WERI-Rb-1 (cell line): ENCODE measurements around the gene GPC5.
"Not testable (repeated sequence)": the region's sequence is repeated elsewhere in the genome, so short reads cannot be mapped to it uniquely, and the experiment has no call there.

Experiments used
- DNase-seq: peaks from one replicate; pipeline ENCODE4 v3.0.0-alpha.2; 2020
- H3K27ac ChIP-seq: fragments of 250-450 bp; sonication (Bioruptor Pico); 2 replicates; pipeline ENCODE4 v1.5.1; 2020; ENCODE audit warnings: mild to moderate bottlenecking, moderate library complexity
- H3K27me3 ChIP-seq: fragments of 250-450 bp; sonication (Bioruptor Pico); 2 replicates; pipeline ENCODE4 v1.5.1; 2021; ENCODE audit warnings: mild to moderate bottlenecking, low read depth, moderate library complexity; ENCODE audit not compliant: insufficient read depth, severe bottlenecking
- H3K36me3 ChIP-seq: fragments of 250-450 bp; sonication (Bioruptor Pico); 2 replicates; pipeline ENCODE4 v1.5.1; 2020; ENCODE audit warnings: mild to moderate bottlenecking, moderate library complexity
- H3K4me3 ChIP-seq: 2 replicates; pipeline ENCODE4 v1.5.1; 2011; ENCODE audit warnings: low read depth, mild to moderate bottlenecking, control low read depth, low read length
- H3K9me3 ChIP-seq: fragments of 250-450 bp; sonication (Bioruptor Pico); 2 replicates; pipeline ENCODE4 v1.5.1; 2021; ENCODE audit warnings: mild to moderate bottlenecking, moderate library complexity; ENCODE audit not compliant: severe bottlenecking
- CTCF ChIP-seq: IDR thresholded peaks from 2 replicates; pipeline ENCODE4 v1.5.1; 2011; ENCODE audit warnings: low read depth, mild to moderate bottlenecking, control low read depth, inconsistent platforms, low read length

The GPC5 gene

GRCh38 chr13:92676246-92676645 is 1277.8 kb downstream of the GPC5 start:
- Histone ChIP-seq H3K36me3 (no peaks in the 10 kb centered on the region), H3K27me3 (no peaks in the 10 kb centered on the region), H3K27ac (no peak overlapping the region), H3K9me3 (no peaks in the 10 kb centered on the region), H3K4me3 (no peak overlapping the region)
- DNase-seq, result no peak
- TF ChIP-seq CTCF, result no peak

GRCh38 chr13:92677571-92677970 is 1279.2 kb downstream of the GPC5 start:
- no peaks in the 10 kb centered on the region for H3K36me3 ChIP-seq
- peak; percentile 35 for DNase-seq
- no peak overlapping the region for H3K4me3 ChIP-seq
- no peaks in the 10 kb centered on the region for H3K9me3 ChIP-seq
- TF ChIP-seq CTCF, result no peak
- no peak overlapping the region for H3K27ac ChIP-seq
- no peaks in the 10 kb centered on the region for H3K27me3 ChIP-seq

GRCh38 chr13:92679602-92680001 is 1281.2 kb downstream of the GPC5 start:
- Histone ChIP-seq H3K27me3 (no peaks in the 10 kb centered on the region), H3K36me3 (no peaks in the 10 kb centered on the region), H3K4me3 (no peak overlapping the region), H3K9me3 (no peaks in the 10 kb centered on the region), H3K27ac (no peak overlapping the region)
- no peak for DNase-seq
- no peak for TF ChIP-seq CTCF

GRCh38 chr13:92681239-92681638 is 1282.8 kb downstream of the GPC5 start:
- Histone ChIP-seq H3K27me3 (no peaks in the 10 kb centered on the region), H3K4me3 (no peak overlapping the region), H3K9me3 (peaks cover 2% of the 10 kb centered on the region), H3K36me3 (no peaks in the 10 kb centered on the region), H3K27ac (no peak overlapping the region)
- no peak for TF ChIP-seq CTCF
- no peak for DNase-seq

GRCh38 chr13:92682832-92683517 is 1284.6 kb downstream of the GPC5 start:
- no peak for TF ChIP-seq CTCF
- Histone ChIP-seq H3K36me3 (no peaks in the 10 kb centered on the region), H3K27me3 (no peaks in the 10 kb centered on the region), H3K27ac (no peak overlapping the region), H3K9me3 (peaks cover 2% of the 10 kb centered on the region), H3K4me3 (no peak overlapping the region)
- no peak for DNase-seq

- Histone ChIP-seq H3K36me3 (no peaks in the 10 kb centered on the region), H3K27me3 (no peaks in the 10 kb centered on the region)
- DNase-seq, result no peak
Observed at GRCh38 chr13:92694047-92694446, 1295.6 kb downstream of the GPC5 start.

GRCh38 chr13:92695827-92696226 is 1297.4 kb downstream of the GPC5 start:
- not testable (repeated sequence) for H3K27me3 ChIP-seq, H3K4me3 ChIP-seq, H3K27ac ChIP-seq, DNase-seq, H3K36me3 ChIP-seq
- H3K9me3 ChIP-seq, result peaks cover 12% of the 10 kb centered on the region

More at GRCh38 chr13:92694047-92694446, 1295.6 kb downstream of the GPC5 start:
- H3K4me3 ChIP-seq, result no peak overlapping the region
- no peak overlapping the region for H3K27ac ChIP-seq
- TF ChIP-seq CTCF, result no peak
- H3K9me3 ChIP-seq, result peaks cover 12% of the 10 kb centered on the region
